Stimulated activated CD4-positive, alpha-beta T cell treated with anti-CD3 and anti-CD28 coated beads, Interleukin-2, amount 100 ng/mL, for 48 hours (primary cell): ENCODE measurements around the gene SLIT3.
A peak's percentile ranks its signal among the peaks of the same experiment; 100 is the strongest.

Experiments
- DNase-seq, 2 donors: peaks; one replicate each; pipeline ENCODE4 v3.0.0-alpha.2; 2020

Gene SLIT3

GRCh38 chr5:168714046-168714445 lies 586.9 kb downstream of the SLIT3 start:
- no peak for DNase-seq

- DNase-seq = no peak
Observed at GRCh38 chr5:168713051-168713450, 587.9 kb downstream of the SLIT3 start.

GRCh38 chr5:168712280-168712924 lies 588.5 kb downstream of the SLIT3 start:
- no peak for DNase-seq

GRCh38 chr5:168710706-168711105 lies 590.2 kb downstream of the SLIT3 start:
- no peak for DNase-seq

- DNase-seq = no peak
Observed at GRCh38 chr5:168707716-168708695, 592.9 kb downstream of the SLIT3 start.

GRCh38 chr5:168706655-168707069 lies 594.3 kb downstream of the SLIT3 start:
- DNase-seq = peak; percentile 9 to 24

- no peak for DNase-seq
Observed at GRCh38 chr5:168705321-168705720, 595.6 kb downstream of the SLIT3 start.

GRCh38 chr5:168702511-168702910 lies 598.4 kb downstream of the SLIT3 start:
- DNase-seq = no peak

GRCh38 chr5:168701641-168702040 lies 599.3 kb downstream of the SLIT3 start:
- DNase-seq = no peak

GRCh38 chr5:168699002-168699401 lies 601.9 kb downstream of the SLIT3 start:
- DNase-seq = no peak

- DNase-seq = no peak
Observed at GRCh38 chr5:168697034-168697720, 603.8 kb downstream of the SLIT3 start.

- DNase-seq = no peak
Observed at GRCh38 chr5:168696611-168697010, 604.3 kb downstream of the SLIT3 start.

GRCh38 chr5:168695301-168695835 lies 605.6 kb downstream of the SLIT3 start:
- no peak for DNase-seq

- no peak for DNase-seq
Observed at GRCh38 chr5:168694289-168694688, 606.6 kb downstream of the SLIT3 start.

GRCh38 chr5:168693883-168694282 lies 607.1 kb downstream of the SLIT3 start:
- DNase-seq = no peak

- no peak for DNase-seq
Observed at GRCh38 chr5:168693297-168693696, 607.6 kb downstream of the SLIT3 start.

- DNase-seq = no peak
Observed at GRCh38 chr5:168691891-168692290, 609.0 kb downstream of the SLIT3 start.

GRCh38 chr5:168689260-168689659 lies 611.7 kb downstream of the SLIT3 start:
- DNase-seq = no peak

GRCh38 chr5:168686837-168687236 lies 614.1 kb downstream of the SLIT3 start:
- DNase-seq = no peak

GRCh38 chr5:168685566-168685965 lies 615.4 kb downstream of the SLIT3 start:
- DNase-seq = no peak

GRCh38 chr5:168683927-168684295 lies 617.0 kb downstream of the SLIT3 start:
- DNase-seq = no peak

GRCh38 chr5:168683247-168683926 lies 617.6 kb downstream of the SLIT3 start:
- peak in 1 of 2 donors; percentile 30 for DNase-seq
